GM12873 (cell line): ENCODE results near the gene GCH1.

Source experiments
- TF ChIP-seq, protein P1 (sequence below): IDR thresholded peaks from 2 replicates; pipeline ENCODE4 v1.5.1; 2012; ENCODE audit warnings: low read depth, mild to moderate bottlenecking, moderate library complexity, low read length, control low read depth; ENCODE audit not compliant: insufficient read depth; ENCODE audit errors: missing control alignments

Gene GCH1

DNA sequence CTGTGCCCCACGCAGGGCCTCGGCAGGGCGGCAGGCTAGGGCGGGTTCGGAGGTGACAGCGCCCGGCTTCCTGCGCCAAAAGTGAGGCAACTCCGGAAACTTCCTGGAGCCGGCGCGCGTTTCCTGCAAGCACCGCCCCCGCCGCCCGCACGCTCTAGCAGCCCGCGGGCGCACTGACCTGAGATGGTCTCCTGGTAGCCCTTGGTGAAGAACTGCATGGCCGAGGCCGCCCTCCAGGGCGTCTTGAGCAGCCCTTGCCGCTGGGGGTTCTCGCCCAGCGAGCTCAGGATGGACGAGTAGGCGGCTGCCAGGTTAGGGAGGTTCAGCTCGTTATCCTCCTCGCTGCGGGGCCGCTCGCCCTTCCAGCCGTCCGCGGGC, 494 bp downstream of the GCH1 start:
- TF ChIP-seq, protein P1, sequence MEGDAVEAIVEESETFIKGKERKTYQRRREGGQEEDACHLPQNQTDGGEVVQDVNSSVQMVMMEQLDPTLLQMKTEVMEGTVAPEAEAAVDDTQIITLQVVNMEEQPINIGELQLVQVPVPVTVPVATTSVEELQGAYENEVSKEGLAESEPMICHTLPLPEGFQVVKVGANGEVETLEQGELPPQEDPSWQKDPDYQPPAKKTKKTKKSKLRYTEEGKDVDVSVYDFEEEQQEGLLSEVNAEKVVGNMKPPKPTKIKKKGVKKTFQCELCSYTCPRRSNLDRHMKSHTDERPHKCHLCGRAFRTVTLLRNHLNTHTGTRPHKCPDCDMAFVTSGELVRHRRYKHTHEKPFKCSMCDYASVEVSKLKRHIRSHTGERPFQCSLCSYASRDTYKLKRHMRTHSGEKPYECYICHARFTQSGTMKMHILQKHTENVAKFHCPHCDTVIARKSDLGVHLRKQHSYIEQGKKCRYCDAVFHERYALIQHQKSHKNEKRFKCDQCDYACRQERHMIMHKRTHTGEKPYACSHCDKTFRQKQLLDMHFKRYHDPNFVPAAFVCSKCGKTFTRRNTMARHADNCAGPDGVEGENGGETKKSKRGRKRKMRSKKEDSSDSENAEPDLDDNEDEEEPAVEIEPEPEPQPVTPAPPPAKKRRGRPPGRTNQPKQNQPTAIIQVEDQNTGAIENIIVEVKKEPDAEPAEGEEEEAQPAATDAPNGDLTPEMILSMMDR, result peak; percentile 35

DNA sequence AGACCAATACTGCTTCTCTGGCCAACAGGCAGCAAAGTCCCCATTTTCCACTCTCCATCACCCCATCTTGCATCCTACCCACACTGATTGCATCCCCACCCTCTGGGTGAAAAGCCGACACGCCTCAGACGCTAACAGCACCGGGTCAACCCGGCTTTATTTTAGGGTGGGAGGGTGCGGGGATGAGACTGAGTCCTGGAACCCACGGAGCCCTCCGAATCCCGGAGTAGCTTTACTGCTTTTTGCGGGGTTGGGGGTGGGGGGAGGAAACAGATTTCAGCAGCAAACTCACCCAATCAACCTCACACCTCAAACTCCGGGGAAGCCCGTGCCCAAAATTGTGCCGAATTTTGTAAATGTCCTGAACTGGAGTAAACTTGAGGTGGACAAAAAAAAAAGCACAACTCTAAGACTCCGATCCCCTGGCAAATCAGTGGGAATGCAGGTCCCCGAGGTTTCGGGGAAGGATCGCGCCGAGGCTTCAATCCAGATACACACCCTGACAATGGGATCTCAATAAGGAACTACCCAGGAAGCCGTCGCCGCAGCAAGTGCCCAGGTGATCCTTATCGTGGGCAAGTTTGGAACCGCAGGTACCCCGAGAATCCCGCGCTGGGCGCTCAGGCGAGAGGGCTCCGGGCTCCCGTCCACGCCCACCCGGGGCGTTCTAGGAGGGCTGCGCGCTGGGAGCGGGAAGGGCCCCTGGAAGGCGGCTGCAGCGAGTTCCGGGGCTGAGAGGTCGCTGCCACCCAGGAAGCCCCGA, 1.1 kb downstream of the GCH1 start:
- TF ChIP-seq, protein P1, result no peak

DNA sequence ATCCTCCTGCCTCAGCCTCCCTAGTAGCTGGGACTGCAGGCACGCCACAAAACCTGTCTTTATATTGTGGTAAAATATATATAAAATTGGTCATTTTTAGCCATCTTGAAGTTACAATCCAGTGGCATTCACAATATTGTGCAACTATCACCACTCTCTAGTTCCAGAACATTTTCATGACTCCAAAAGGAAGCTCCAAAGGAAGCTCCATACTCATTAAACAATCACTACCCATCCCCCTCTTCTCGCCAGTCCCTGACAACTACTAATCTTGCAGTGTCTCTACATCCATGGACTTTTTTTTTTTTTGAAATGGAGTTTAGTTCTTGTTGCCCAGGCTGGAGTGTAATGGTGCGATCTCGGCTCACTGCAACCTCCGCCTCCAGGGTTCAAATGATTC, 3.1 kb downstream of the GCH1 start:
- TF ChIP-seq, protein P1, result no peak

DNA sequence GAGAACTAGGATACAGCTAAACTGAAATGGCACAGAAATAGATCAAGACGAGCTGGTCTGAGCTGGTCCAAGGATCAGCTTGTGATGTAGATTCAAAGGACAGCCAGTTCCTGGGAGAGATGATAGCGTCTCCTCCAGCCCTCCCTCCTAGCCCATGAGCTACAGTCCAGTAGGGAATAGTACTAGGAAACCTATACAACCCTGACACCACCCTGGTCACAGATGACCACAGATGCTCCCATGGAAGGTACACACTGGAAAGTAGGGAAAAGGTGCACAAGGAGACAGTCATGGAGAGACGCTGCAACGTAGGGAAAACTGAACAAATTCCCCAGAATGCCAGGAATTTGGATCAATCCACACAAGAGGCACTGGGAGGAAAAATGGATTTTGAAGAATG, 6.9 kb downstream of the GCH1 start:
- TF ChIP-seq, protein P1, result no peak

- TF ChIP-seq, protein P1, result no peak
These were observed 7.6 kb downstream of the GCH1 start for GRCh38 chr14:54894995-54895394.

DNA sequence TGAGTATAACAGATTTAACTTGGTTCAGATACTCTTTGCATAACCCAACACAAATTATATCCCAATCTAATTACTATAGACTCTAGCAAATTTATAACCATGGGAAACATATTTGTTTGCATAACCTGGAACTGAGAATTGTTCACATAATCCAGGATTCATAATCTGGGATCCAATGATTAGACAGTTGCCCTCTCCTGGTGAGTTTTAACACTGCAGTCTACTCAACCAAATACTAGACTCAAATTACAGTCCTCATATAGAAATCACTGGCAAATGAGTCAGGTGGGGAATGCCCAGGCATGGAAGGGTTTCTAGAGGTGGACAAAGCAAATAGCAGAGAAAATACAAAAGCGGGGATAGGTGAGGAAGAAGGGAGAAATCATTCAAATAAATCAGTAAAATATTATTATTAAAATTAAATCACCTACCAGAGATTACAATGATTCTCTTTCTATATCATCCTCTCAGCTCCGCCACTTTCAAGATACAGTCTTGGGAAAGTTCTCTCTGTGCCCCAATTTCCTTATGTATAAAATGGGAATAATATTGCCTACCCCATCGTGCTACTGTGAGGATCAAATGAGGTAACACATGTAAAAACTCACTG, 9.4 kb downstream of the GCH1 start:
- TF ChIP-seq, protein P1, result peak; percentile 74

DNA sequence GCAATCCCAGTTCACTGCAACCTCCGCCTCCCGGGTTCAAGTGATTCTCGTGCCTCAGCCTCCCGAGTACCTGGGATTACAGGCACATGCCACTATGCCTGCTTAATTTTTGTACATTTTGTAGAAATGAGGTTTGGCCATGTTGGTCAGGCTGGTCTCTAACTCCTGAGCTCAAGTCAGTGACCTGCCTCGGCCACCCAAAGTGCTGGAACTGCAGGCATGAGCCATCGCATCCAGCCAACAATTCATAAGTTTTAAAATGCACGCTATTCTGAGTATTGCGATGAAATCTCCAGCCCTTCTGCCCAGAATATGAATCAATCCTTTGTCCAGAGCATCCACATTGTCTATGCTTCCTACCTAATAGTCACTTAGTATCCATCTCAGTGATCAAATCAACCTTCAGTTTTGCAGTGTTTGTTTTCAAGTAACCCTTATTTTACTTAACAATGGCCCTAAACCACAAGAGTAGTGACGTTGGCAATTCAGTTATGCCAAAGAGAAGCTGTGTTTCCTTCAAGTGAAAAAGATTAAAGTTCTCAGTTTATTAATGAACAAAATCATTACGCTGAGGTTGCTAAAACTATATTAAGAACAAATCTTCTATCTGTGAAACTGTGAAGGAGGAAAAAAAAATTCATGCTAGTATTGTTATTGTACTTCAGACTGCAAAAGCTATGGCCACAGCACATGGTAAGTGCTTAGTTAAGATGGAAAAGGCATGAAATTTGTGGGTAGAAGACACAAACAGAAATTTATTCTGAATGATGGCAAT, 11.0 kb downstream of the GCH1 start:
- TF ChIP-seq, protein P1, result no peak
